Mucosa of gallbladder (tissue), 1 donor: ENCODE results near the gene KLF9. TPM values are rescaled to one million over a fixed set of nuclear protein-coding genes. Genes with fewer than 3 reads are reported as not detected.

Experiments
- DNase-seq: peaks from one replicate; pipeline ENCODE4 v3.0.0-alpha.2; 2020; ENCODE audit warnings: low spot score
- total RNA-seq: library from RNA; stranded (reverse); gene quantifications from one replicate; pipeline ENCODE4 v1.2.1, GENCODE V29; 2021
- donor health status: DM: no; HTN: no; CAD: no.

The KLF9 gene
- total RNA-seq, 1 donor from 2014 or later, result 40.9 TPM

GRCh38 chr9:70367305-70367930 lies 47.0 kb downstream of the KLF9 start:
- no peak for DNase-seq

- no peak for DNase-seq
Observed at GRCh38 chr9:70363760-70364159, 50.7 kb downstream of the KLF9 start.

- DNase-seq, result no peak
Observed at GRCh38 chr9:70362952-70363351, 51.5 kb downstream of the KLF9 start.

DNA sequence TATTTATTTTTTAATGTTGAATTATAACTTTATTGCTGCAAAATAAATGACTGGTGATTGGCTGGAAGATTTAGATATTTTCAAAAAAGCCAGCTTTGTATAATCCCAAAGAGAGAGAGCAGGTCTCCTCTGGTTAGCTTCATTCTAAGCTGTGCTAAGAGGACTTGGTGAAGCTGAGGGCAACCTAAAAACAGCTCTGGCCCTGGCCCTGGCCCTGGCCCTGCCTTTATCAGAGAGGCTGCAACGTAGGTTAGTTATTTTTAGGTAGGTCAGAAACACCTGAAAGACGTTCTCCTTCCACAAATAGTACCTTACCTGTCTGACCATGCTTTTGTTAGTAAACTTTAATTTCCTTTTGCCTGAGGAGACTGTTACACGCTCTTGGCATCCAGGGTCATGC lies 58.7 kb downstream of the KLF9 start:
- DNase-seq, result no peak

DNA sequence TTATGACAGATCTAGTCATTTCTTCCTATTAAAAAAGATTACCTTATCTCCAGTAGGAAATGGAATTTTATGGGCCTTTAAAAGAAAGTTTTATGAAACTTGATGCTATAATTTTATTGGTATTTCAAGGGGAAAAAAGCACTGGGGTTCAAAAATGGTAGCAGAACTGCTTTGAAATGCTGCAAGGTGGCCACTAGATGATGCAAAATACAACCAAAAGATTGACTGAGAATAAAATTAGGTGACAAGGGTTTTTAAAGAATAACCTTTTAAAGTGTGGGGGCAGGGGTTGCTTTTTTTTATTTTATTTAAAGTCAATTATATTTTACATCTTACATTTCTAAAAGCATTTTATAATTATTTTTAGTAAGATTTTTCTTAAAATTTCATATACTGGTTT lies 61.7 kb downstream of the KLF9 start:
- DNase-seq, result no peak

- DNase-seq, result no peak
Observed at GRCh38 chr9:70352356-70352755, 62.1 kb downstream of the KLF9 start.

DNA sequence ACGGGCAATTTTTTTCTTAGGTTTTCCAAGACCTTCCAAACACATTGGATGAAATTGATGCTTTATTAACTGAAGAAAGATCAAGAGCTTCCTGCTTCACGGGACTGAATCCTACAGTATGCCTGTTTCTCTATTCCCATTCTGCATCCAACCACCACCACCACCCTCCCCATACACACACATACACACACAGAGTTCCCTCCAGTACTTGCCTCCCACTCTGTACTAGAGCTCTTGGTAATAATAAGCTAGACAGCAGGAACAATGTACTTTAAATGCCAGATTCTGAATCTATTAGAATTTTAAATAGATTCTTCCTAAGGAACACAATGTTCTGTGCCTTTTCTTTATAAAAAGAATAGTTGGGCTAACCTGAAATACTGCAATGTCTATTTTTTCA lies 67.4 kb downstream of the KLF9 start:
- no peak for DNase-seq

DNA sequence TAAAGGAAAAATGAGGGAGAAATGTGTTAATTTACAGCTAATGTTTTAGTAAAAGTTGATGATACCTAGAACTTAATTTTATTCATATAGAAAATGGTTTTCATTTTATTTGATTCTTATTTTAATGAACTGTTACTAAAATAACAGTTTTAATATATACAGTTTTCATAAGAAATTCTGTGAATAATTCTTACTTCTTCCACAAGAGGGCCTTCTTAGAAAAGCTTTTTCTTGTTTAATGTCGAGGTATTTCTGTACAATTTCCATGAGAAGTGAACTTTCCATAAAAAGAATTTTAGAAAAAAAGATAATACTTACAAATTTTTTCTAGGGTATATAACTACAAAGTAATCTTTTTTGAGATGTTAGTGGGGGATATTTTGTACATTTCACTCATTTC lies 73.9 kb downstream of the KLF9 start:
- DNase-seq, result no peak

Other genes starting within 250 kb of the KLF9 start
- 27.8 TPM for gene SMC5, start 155.7 kb downstream of the KLF9 start, total RNA-seq